Activated naive CD4-positive, alpha-beta T cell (primary cell): Measurements from ENCODE around the gene VPS37C.
"Not testable (repeated sequence)": the region's sequence is repeated elsewhere in the genome, so short reads cannot be mapped to it uniquely, and the experiment has no call there.

Experiments used
- DNase-seq, 4 experiments: peaks; one replicate each; lab custom pipeline; 2025; lab: John Stamatoyannopoulos, UW

VPS37C gene

GRCh38 chr11:61094167-61094566 lies 67.1 kb downstream of the VPS37C start:
- DNase-seq, result not testable (repeated sequence)

- DNase-seq, result no peak
Observed at GRCh38 chr11:61092908-61093763, 68.1 kb downstream of the VPS37C start.

GRCh38 chr11:61092280-61092766 lies 68.9 kb downstream of the VPS37C start:
- no peak for DNase-seq

- DNase-seq, result no peak
Observed at GRCh38 chr11:61091373-61092279, 69.6 kb downstream of the VPS37C start.

GRCh38 chr11:61090982-61091372 lies 70.2 kb downstream of the VPS37C start:
- no peak for DNase-seq

GRCh38 chr11:61090521-61090920 lies 70.7 kb downstream of the VPS37C start:
- no peak for DNase-seq

GRCh38 chr11:61089806-61090491 lies 71.3 kb downstream of the VPS37C start:
- no peak for DNase-seq

GRCh38 chr11:61087426-61088119 lies 73.7 kb downstream of the VPS37C start:
- no peak for DNase-seq

GRCh38 chr11:61083601-61084147 lies 77.6 kb downstream of the VPS37C start:
- peak in 3 of 4 experiments; percentile 29 to 55 (median 34) for DNase-seq

GRCh38 chr11:61082931-61083531 lies 78.2 kb downstream of the VPS37C start:
- DNase-seq, result no peak

- no peak for DNase-seq
Observed at GRCh38 chr11:61082062-61082870, 79.0 kb downstream of the VPS37C start.

GRCh38 chr11:61080986-61081590 lies 80.1 kb downstream of the VPS37C start:
- DNase-seq, result no peak

- peak in 1 of 4 experiments; percentile 37 for DNase-seq
Observed at GRCh38 chr11:61080526-61080925, 80.7 kb downstream of the VPS37C start.
